Muscle of leg (tissue), 11 donors: ENCODE results near the gene SYPL2. TPM values are rescaled to one million over a fixed set of nuclear protein-coding genes. Genes with fewer than 3 reads are reported as not detected.

Experiments used
- DNase-seq: peaks from one replicate; pipeline ENCODE4 v3.0.0; 2013
- H3K27ac ChIP-seq: one replicate; pipeline ENCODE4 v1.5.1; 2013; ENCODE audit warnings: mild to moderate bottlenecking, low read length, control low read depth
- H3K27me3 ChIP-seq: one replicate; pipeline ENCODE4 v1.6.1; 2013; ENCODE audit warnings: low read length; ENCODE audit not compliant: control insufficient read depth, insufficient read depth
- H3K36me3 ChIP-seq: one replicate; pipeline ENCODE4 v1.6.1; 2013; ENCODE audit warnings: low read length; ENCODE audit not compliant: control insufficient read depth, insufficient read depth
- H3K4me1 ChIP-seq: one replicate; pipeline ENCODE4 v1.6.1; 2013; ENCODE audit warnings: low read length; ENCODE audit not compliant: control insufficient read depth, insufficient read depth
- H3K4me3 ChIP-seq: one replicate; pipeline ENCODE4 v1.5.1; 2013; ENCODE audit warnings: low read length, control low read depth
- H3K9me3 ChIP-seq: replicated peaks from 2 replicates; pipeline ENCODE4 v1.6.1; 2013; ENCODE audit warnings: low read depth, low read length; ENCODE audit not compliant: control insufficient read depth
- WGBS: methylation state at CpG from one replicate; pipeline ENCODE4 v1.1.5; 2013; ENCODE audit warnings: missing lambda C conversion rate; ENCODE audit not compliant: insufficient coverage; 5-methylcytosine and 5-hydroxymethylcytosine counted together
- polyA plus RNA-seq, 8 donors: library from polyadenylated mRNA; unstranded; fragments of 120-200 nt; gene quantifications; one replicate each; pipeline versions ENCODE4 v1.2.1 to v1.2.3, GENCODE V29; 2013; ENCODE audit warnings: inconsistent platforms in 1 of 8, low replicate concordance in 1 of 8; ENCODE audit not compliant: insufficient read length in 8 of 8, insufficient read depth in 1 of 8
- total RNA-seq: library from RNA; stranded (reverse); fragments of 120-200 nt; gene quantifications from one replicate; pipeline ENCODE4 v1.2.4, GENCODE V29; 2013

The SYPL2 gene
- total and polyA plus RNA-seq, 9 donors, result 57.3 to 258 (median 195) TPM

GRCh38 chr1:109508873-109509175 is 42.5 kb downstream of the SYPL2 start:
- Histone ChIP-seq H3K27ac (no peak overlapping the region), H3K4me1 (peaks cover 22% of the 10 kb centered on the region), H3K9me3 (no peaks in the 10 kb centered on the region), H3K36me3 (peaks cover 15% of the 10 kb centered on the region), H3K27me3 (no peaks in the 10 kb centered on the region), H3K4me3 (peak overlapping the region; percentile 48)
- DNase-seq, result no peak
- WGBS, result 53% methylated on average over 4 of the region's 7 CpGs

GRCh38 chr1:109509176-109510134 is 43.1 kb downstream of the SYPL2 start, which contains the start of gene AMIGO1:
AMIGO1 (minus strand) TSS chr1:109509727; CDS start chr1:109508912, 815 bp downstream.
- Histone ChIP-seq H3K27me3 (no peaks in the 10 kb centered on the region), H3K36me3 (peaks cover 15% of the 10 kb centered on the region), H3K27ac (peak within 1 kb of the TSS; percentile 29), H3K4me1 (peaks cover 22% of the 10 kb centered on the region), H3K4me3 (peak within 1 kb of the TSS; percentile 48), H3K9me3 (no peaks in the 10 kb centered on the region)
- DNase-seq, result peak; percentile 87
- under 1% methylated on average over 91 of the region's 100 CpGs for WGBS

- Histone ChIP-seq H3K4me1 (peaks cover 22% of the 10 kb centered on the region), H3K27me3 (no peaks in the 10 kb centered on the region), H3K36me3 (no peaks in the 10 kb centered on the region), H3K27ac (no peak overlapping the region), H3K4me3 (no peak overlapping the region), H3K9me3 (no peaks in the 10 kb centered on the region)
- no CpG with 5 or more reads among the region's 2 CpGs for WGBS
- no peak for DNase-seq
Measured at GRCh38 chr1:109513110-109513710, 46.9 kb downstream of the SYPL2 start.

- Histone ChIP-seq H3K27me3 (no peaks in the 10 kb centered on the region), H3K4me3 (no peak overlapping the region), H3K36me3 (no peaks in the 10 kb centered on the region), H3K4me1 (peaks cover 11% of the 10 kb centered on the region), H3K9me3 (no peaks in the 10 kb centered on the region), H3K27ac (no peak overlapping the region)
- no peak for DNase-seq
- WGBS, result no CpG with 5 or more reads among the region's 3 CpGs
Measured at GRCh38 chr1:109514846-109515245, 48.5 kb downstream of the SYPL2 start.

- no peak for DNase-seq
- Histone ChIP-seq H3K27me3 (no peaks in the 10 kb centered on the region), H3K27ac (no peak overlapping the region), H3K9me3 (no peaks in the 10 kb centered on the region), H3K36me3 (no peaks in the 10 kb centered on the region), H3K4me3 (no peak overlapping the region), H3K4me1 (peaks cover 13% of the 10 kb centered on the region)
- WGBS, result 50% methylated on average over 3 of the region's 5 CpGs
Measured at GRCh38 chr1:109516872-109517271, 50.5 kb downstream of the SYPL2 start.

GRCh38 chr1:109517337-109517736 is 51.0 kb downstream of the SYPL2 start:
- H3K27ac ChIP-seq, result no peak overlapping the region
- no peaks in the 10 kb centered on the region for H3K9me3 ChIP-seq
- no peaks in the 10 kb centered on the region for H3K36me3 ChIP-seq
- no peak overlapping the region for H3K4me3 ChIP-seq
- H3K4me1 ChIP-seq, result peaks cover 15% of the 10 kb centered on the region
- WGBS, result 73% methylated on average over 3 of the region's 5 CpGs
- DNase-seq, result no peak
- H3K27me3 ChIP-seq, result no peaks in the 10 kb centered on the region

- 76% methylated on average over 3 of the region's 14 CpGs for WGBS
Measured at GRCh38 chr1:109521002-109521951, 54.9 kb downstream of the SYPL2 start.

GRCh38 chr1:109522026-109522425 is 55.7 kb downstream of the SYPL2 start:
- H3K36me3 ChIP-seq, result no peaks in the 10 kb centered on the region
- no peak overlapping the region for H3K4me3 ChIP-seq
- H3K27ac ChIP-seq, result no peak overlapping the region
- H3K4me1 ChIP-seq, result peaks cover 12% of the 10 kb centered on the region
- no peaks in the 10 kb centered on the region for H3K9me3 ChIP-seq
- no peak for DNase-seq
- H3K27me3 ChIP-seq, result no peaks in the 10 kb centered on the region
- WGBS, result 86% methylated on average over 3 of the region's 7 CpGs

More at GRCh38 chr1:109521002-109521951, 54.9 kb downstream of the SYPL2 start:
- no peak overlapping the region for H3K27ac ChIP-seq
- H3K27me3 ChIP-seq, result no peaks in the 10 kb centered on the region
- no peaks in the 10 kb centered on the region for H3K9me3 ChIP-seq
- peaks cover 15% of the 10 kb centered on the region for H3K4me1 ChIP-seq
- H3K4me3 ChIP-seq, result no peak overlapping the region
- H3K36me3 ChIP-seq, result no peaks in the 10 kb centered on the region
- no peak for DNase-seq

GRCh38 chr1:109523706-109524105 is 57.4 kb downstream of the SYPL2 start:
- no peaks in the 10 kb centered on the region for H3K9me3 ChIP-seq
- no peaks in the 10 kb centered on the region for H3K36me3 ChIP-seq
- H3K4me3 ChIP-seq, result no peak overlapping the region
- WGBS, result no CpG with 5 or more reads among the region's 2 CpGs
- H3K4me1 ChIP-seq, result peaks cover 29% of the 10 kb centered on the region
- H3K27me3 ChIP-seq, result no peaks in the 10 kb centered on the region
- H3K27ac ChIP-seq, result no peak overlapping the region
- no peak for DNase-seq
